GM19099 (cell line): ENCODE results near the gene NUBP2.

Experiments used
- POLR2A ChIP-seq: IDR thresholded peaks from 3 replicates; pipeline ENCODE4 v1.6.1; 2011; ENCODE audit warnings: low read depth; ENCODE audit not compliant: insufficient read length; ENCODE audit errors: extremely low read depth

Gene NUBP2

DNA sequence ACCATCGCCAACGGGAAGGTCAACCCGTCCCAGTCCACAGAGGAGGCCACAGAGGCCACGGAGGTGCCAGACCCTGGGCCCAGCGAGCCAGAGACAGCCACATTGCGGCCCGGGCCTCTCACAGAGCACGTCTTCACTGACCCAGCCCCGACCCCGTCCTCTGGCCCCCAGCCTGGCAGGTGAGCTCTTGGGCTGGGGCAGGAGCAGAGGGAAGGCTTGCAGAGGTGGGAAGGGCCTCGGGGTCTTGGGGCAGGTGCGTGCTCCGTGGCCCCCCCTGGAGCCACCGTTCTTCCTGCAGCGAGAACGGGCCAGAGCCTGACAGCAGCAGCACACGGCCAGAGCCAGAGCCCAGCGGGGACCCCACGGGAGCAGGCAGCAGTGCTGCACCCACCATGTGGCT, 16.5 kb upstream of the NUBP2 start:
- TF ChIP-seq POLR2A, result no peak

DNA sequence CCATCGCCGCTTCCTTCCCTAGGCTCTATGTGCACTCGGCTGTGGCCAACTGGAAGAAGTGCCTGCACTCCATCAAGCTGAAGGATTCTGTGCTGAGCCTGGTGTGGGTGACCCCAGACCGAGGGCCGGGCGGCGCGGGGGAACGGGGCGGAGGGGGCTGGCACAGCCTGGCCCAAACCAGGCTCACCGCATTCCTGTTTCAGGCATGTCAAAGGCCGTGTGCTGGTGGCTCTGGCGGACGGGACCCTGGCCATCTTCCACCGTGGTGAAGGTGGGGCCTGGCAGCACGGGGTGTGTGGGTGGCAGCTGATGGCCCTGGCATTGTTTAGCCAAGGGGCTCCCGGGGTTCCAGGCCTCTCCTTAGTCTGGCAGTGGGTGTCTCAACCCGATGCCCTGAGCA, 16.1 kb upstream of the NUBP2 start:
- TF ChIP-seq POLR2A, result no peak

- no peak for TF ChIP-seq POLR2A
These were observed 15.4 kb upstream of the NUBP2 start for GRCh38 chr16:1767116-1767994.

DNA sequence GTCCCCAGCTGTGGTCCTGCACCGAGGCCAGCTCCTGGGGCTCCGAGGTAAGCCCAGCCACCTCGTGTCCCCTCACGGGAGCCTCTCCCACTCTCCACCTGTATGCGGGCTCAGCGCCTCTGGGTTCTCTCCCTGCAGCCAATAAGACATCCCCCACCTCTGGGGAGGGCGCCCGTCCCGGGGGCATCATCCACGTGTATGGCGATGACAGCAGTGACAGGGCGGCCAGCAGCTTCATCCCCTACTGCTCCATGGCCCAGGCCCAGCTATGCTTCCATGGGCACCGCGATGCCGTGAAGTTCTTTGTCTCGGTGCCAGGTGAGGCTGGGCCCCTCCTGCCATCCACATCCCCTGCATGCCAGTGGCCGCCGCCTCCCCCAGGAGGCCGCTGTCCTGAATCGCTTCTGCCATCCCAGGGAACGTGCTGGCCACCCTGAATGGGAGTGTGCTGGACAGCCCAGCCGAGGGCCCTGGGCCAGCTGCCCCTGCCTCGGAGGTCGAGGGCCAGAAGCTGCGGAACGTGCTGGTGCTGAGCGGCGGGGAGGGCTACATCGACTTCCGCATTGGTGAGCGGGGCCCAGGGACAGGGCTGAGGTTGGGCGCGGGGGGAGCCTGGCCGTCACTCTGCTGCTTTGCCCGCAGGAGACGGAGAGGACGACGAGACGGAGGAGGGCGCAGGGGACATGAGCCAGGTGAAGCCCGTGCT, 14.5 kb upstream of the NUBP2 start:
- no peak for TF ChIP-seq POLR2A

- peak; percentile 29 for TF ChIP-seq POLR2A
These were observed 13.9 kb upstream of the NUBP2 start for GRCh38 chr16:1768767-1769401.

- no peak for TF ChIP-seq POLR2A
These were observed 13.1 kb upstream of the NUBP2 start for GRCh38 chr16:1769402-1770300.

DNA sequence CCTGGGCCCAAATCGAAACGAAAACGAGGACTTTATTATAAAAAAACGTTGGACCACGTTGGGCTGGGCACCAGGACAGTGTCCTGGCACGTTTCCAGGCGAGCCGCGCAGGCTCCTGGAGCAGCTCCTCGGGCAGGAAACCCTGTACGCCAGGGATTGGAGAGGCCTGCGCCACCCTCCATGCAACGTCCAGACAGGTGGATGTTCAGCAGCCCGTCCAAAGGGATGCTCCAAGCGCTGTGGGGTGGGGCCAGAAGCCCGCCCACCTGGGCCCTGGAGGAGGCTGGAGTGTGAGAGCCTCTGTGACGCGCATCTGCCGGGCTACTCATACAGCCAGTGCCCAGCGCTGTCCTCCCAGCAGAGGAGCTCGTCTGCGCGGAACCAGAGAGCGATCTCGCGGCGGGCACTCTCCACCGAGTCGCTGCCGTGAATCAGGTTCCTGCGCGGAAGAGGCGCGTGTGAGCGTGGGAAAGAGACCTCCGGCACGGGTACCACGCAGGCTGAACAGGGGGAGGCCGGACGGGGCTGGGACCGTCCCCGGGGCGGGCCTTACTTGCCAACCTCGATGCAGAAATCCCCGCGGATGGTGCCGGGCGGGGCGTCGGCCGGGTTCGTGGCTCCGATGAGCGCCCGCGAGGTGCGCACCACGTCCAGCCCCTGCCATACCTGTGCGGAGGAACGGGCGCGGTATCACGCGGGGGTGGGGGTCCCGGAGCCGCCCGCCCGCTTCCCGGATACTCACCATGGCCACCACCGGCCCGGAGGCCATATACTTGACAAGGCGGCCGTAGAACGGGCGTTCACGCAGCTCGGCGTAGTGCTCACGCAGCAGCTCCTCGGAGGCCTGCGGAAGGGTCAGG, 12.2 kb upstream of the NUBP2 start:
- no peak for TF ChIP-seq POLR2A

GRCh38 chr16:1771188-1771863, 11.4 kb upstream of the NUBP2 start, which contains the start of gene NME3:
NME3 (minus strand) TSS chr16:1771543; CDS start chr16:1771534, 9 bp downstream.
- peak; percentile 45 for TF ChIP-seq POLR2A

- no peak for TF ChIP-seq POLR2A
These were observed 10.8 kb upstream of the NUBP2 start for GRCh38 chr16:1771864-1772361.

DNA sequence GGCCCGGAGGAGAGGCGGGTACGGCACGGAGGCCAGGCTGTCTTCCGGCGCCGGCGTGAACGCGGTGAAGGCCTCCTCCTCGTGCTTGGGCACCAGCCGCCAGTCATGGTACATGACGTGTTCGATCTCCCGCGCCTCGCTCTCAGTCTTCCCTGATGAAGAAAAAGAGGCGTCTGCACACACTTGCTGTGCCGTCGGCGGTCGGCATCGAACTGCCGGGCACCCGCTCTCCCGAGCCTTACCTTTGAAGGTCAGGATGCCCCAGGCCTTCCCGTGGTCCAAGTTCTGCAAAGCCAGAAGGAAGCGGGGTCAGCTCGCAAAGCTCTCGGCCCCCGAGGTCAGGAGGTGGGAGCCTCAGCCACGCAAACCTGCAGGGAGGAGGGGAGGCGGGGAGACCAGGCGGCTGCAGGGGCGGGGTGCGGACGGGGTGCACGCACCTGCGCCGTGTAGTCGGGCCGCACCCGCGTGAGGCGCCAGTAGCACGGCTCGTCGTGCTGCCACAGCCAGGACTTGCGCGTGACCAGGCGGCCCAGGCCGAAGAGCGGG, 10.3 kb upstream of the NUBP2 start, which contains the start of gene EME2:
Gene EME2, plus strand, starts transcription at position 449 of the 546 bp plus-strand sequence. CDS start 418 bp downstream, outside the sequence.
- TF ChIP-seq POLR2A, result no peak

DNA sequence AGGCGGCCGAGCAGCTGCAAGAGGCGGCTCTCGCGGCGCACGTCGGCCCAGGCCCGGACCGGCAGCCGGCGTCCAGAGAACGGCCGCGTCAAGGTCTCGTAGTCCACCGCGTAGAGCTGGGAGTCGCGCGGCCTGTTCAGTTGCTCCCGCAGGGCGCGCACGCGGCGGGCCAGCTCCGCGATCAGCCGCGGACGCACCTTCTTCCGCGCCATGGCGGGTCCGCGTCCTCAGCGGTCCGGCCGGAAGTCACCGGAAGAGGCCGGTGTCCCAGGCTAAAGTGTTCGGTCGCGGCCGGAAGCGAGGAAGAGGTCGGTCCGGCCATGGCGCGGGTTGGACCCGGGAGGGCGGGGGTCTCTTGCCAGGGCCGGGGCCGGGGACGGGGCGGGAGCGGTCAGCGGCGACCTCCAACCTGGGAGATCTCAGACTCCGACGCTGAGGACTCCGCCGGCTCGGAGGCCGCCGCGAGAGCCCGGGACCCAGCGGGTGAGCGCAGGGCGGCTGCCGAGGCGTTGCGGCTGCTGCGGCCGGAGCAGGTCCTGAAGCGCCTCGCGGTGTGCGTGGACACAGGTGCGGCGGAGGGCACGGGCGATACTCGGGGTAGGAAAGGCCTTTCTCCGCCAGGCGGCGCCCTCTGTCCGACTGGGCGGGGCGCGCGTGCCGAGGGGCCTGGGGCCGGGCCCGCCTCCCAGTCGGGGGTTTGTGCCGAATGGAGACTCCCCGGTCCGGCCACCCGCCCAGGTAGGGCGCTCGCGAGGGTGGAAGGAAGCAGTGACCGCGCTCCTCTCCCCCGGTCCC, 9.7 kb upstream of the NUBP2 start, which contains the start of gene MRPS34:
Gene MRPS34, minus strand, starts transcription at position 227 of the 795 bp plus-strand sequence. Its CDS starts 15 bp downstream, at position 212.
- TF ChIP-seq POLR2A, result peak; percentile 91

- TF ChIP-seq POLR2A, result no peak
These were observed 8.9 kb upstream of the NUBP2 start for GRCh38 chr16:1773703-1774447.
